Esophagus squamous epithelium (tissue), 4 donors: Measurements from ENCODE around the gene BTBD2.
"Not testable (repeated sequence)": the region's sequence is repeated elsewhere in the genome, so short reads cannot be mapped to it uniquely, and the experiment has no call there.

Experiments
- POLR2A ChIP-seq, 4 donors: fragments of 450-650 bp; IDR thresholded peaks; one replicate each; pipeline ENCODE4 v1.6.1; 2017; ENCODE audit warnings: antibody characterized with exemption in 4 of 4, mild to moderate bottlenecking in 4 of 4, moderate library complexity in 3 of 4
- TF ChIP-seq, protein P1 (sequence below), 6 experiments: fragments of 450-650 bp in 4 of 6; fragments of 200-600 bp in 2 of 6; sonication (generic) in 2 of 6; IDR thresholded peaks; one replicate each; pipeline ENCODE4 v1.5.1; 2016 to 2019; ENCODE audit warnings: antibody characterized with exemption in 6 of 6, mild to moderate bottlenecking in 4 of 6, moderate library complexity in 4 of 6

DNA sequence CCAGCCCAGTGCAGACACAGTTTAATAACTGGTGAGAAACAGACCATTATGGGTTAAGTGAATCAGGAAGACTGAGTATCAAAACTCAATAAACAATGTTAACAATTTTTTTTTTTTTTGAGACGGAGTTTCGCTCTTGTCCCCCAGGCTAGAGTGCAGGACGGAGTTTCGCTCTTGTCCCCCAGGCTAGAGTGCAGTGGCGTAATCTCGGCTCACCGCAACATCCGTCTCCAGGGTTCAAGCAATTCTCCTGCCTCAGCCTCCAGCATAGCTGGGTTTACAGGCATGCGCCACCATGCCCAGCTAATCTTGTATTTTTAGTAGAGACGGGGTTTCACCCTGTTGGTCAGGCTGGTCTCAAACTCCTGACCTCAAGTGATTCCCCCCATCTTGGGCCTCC is 27.1 kb downstream of the BTBD2 start:
- TF ChIP-seq, protein P1, sequence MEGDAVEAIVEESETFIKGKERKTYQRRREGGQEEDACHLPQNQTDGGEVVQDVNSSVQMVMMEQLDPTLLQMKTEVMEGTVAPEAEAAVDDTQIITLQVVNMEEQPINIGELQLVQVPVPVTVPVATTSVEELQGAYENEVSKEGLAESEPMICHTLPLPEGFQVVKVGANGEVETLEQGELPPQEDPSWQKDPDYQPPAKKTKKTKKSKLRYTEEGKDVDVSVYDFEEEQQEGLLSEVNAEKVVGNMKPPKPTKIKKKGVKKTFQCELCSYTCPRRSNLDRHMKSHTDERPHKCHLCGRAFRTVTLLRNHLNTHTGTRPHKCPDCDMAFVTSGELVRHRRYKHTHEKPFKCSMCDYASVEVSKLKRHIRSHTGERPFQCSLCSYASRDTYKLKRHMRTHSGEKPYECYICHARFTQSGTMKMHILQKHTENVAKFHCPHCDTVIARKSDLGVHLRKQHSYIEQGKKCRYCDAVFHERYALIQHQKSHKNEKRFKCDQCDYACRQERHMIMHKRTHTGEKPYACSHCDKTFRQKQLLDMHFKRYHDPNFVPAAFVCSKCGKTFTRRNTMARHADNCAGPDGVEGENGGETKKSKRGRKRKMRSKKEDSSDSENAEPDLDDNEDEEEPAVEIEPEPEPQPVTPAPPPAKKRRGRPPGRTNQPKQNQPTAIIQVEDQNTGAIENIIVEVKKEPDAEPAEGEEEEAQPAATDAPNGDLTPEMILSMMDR (IDR thresholded peaks at IDR 0.05) = not testable (repeated sequence)
- not testable (repeated sequence) for TF ChIP-seq POLR2A (IDR thresholded peaks at IDR 0.05)
